Measurements from ENCODE around the gene LRRC32.

DNA sequence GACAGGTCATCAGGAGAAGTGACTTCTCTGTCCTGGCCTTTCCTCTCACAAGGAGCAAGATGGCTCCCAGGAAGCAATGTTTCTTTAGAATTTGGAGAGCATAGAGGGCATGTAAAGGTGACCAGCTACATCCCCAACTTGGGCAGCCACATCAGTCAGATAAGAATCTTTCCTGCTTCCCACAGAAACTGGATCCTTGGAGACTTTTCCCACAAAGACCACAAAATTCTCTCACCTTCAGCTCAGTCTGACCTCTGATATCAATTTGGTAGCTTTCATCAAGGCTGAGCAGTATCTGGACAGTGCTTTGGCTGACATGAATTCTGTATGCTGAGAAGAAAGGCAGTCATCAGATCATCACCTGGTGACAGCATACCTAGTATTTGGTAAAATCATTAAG, 23.3 kb upstream of the LRRC32 start:
- no peak for TF ChIP-seq POLR2A (IDR thresholded peaks at IDR 0.05)
- TF ChIP-seq, protein P1, sequence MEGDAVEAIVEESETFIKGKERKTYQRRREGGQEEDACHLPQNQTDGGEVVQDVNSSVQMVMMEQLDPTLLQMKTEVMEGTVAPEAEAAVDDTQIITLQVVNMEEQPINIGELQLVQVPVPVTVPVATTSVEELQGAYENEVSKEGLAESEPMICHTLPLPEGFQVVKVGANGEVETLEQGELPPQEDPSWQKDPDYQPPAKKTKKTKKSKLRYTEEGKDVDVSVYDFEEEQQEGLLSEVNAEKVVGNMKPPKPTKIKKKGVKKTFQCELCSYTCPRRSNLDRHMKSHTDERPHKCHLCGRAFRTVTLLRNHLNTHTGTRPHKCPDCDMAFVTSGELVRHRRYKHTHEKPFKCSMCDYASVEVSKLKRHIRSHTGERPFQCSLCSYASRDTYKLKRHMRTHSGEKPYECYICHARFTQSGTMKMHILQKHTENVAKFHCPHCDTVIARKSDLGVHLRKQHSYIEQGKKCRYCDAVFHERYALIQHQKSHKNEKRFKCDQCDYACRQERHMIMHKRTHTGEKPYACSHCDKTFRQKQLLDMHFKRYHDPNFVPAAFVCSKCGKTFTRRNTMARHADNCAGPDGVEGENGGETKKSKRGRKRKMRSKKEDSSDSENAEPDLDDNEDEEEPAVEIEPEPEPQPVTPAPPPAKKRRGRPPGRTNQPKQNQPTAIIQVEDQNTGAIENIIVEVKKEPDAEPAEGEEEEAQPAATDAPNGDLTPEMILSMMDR (IDR thresholded peaks at IDR 0.05) = no peak
